GM19467 (cell line): ENCODE data around the gene RTL5.
"Not testable (repeated sequence)": the region's sequence is repeated elsewhere in the genome, so short reads cannot be mapped to it uniquely, and the experiment has no call there.

Experiments
- ATAC-seq: cut with Tn5 transposase; IDR thresholded peaks from one replicate; pipeline ENCODE4 v1.9.1; 2021; ENCODE audit warnings: mild to moderate bottlenecking, moderate library complexity; ENCODE audit not compliant: unreplicated experiment

The RTL5 gene

DNA sequence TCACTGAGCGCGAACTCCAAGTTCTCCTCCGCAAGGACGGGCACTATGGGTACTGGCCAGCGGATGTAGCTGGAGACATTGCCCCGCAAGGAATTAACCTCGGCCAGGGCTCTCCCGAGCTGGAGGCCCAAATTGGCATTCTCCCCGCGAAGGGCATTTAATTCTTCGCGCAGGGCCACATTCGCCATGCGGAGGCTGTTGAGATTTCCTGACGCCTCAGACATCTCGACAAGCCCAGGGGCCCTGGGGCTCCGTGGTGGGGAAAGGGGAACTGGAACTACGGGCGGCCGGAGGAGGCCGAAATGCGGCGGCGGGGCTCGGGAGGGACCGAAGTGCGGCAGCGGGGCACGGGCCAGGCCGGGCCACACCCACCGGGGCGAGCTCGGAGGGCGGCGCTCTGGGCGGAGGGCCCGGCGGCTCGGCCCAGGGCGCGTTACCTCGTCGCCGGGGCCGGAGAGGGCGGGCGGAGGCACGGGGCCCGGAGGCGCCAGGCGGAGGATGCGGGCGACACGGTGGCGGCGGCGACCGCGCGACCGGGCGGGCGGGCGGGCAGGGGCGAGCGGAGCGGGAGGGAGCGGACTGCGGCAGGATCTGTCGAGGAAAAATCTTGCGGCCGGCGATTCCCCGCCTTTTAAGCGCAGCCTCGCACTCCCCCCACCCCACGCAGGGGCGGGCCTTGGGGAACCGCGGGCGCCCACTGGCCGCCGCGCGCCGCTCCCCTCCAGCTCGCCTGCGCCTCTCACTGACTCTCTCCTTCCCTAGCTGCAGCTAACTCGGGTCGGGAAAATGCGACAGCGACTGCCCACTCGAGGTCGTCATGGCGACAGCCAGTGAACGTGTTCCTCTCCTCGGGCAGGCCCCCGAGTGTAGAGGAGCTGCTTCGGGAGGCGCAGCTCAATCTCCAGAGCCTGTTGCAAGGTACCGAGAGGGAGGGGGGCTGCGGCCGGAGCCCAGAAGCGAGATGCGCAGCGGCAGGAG is at the start of gene RTL5:
RTL5 (minus strand) TSS at position 599 of the 978 bp plus-strand sequence.
- ATAC-seq = peak; percentile 38

DNA sequence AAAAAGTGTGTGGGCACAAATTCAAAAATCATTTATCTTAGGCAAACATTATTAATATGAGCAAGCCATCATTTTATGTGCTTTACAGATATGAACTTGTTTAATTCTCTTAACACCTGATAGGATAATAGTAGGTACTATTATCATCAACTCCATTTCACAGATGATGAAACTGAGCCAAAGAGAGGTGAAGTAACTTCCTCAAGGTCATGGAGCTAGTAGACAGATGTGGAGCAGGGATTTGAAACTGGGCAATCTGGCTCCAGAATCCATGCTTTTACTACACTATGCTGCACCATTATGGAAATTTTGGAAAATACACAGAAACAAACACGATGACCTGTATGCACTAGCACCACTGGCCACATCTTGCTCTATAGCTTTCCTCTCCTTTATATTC is 48.8 kb upstream of the RTL5 start:
- no peak for ATAC-seq

DNA sequence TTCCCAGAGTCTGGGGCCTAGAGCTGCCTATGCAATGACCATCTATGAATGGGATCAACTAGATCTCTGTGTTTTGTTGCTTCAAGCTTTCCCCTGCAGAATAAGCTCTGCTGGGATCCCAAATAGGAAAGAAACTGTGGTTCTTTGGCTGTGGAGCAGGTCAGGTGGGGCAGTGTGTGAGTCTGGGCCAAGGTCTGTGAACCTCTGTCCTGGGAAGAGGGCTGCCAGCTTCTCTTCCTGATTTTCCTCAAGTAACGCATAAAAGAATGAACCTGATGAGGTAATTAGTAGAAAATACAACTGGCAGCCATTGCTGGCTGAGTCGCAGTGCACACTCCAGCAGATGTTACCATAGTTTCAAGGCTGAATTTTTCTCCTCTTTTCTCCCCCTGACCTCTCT is 45.3 kb upstream of the RTL5 start:
- ATAC-seq = no peak

DNA sequence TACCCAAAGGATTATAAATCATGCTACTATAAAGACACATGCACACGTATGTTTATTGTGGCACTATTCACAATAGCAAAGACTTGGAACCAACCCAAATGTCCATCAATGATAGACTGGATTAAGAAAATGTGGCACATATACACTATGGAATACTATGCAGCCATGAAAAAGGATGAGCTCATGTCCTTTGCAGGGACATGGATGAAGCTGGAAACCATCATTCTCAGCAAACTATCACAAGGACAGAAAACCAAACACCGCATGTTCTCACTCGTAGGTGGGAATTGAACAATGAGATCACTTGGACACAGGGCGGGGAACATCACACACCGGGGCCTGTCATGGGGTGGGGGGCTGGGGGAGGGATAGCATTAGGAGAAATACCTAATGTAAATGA is 44.6 kb upstream of the RTL5 start:
- not testable (repeated sequence) for ATAC-seq

DNA sequence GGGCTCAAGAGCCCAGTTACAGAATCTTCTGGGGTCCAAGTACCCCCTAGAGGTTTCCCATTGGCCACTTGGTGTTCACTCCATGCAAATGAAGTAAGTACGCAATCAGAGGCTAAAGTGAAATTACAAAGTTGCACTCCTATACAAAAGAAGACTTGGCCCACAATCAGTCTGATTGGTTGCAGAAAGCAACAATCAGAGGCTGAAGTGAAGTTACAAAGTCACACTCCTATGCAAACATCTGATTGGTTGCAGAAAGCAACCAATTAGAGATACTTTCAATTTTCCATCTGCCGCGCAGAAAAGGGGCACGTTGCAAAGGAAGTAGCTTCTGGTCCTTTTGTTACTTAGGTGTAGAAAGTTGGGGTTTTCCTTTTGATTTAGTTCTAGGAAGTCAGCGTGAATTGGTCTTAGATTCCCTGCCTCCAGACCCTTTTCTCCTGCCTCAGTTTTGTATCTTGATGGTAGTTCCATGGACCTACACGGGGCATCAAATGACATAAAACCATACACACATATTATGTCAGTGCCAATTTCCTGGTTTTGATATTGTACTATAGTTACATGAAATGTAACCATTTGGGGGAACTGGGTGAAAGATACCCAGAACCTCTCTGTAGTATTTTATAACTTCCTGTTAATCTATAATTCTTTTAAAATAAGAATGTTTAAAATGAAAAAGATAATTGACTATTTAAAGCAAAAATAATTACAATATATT is 37.5 kb upstream of the RTL5 start:
- no peak for ATAC-seq

DNA sequence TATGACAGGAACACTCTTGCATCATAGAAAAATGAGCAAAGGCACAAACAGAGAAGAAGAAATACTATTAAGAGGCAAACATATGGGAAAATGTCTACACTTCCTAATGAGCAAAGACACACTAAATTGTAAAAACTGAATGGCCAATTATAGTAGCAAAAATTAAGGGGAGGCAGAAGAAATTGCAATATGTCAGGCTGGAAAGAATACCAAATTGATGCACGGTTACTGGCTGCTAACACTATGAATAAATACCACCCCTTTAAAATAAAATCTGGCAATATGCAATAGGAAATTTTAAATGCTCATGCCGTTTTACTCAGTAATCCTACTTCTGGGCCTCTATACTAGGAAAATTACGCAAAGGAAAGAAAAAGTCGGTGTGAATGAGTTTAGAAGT is 33.8 kb upstream of the RTL5 start:
- no peak for ATAC-seq

DNA sequence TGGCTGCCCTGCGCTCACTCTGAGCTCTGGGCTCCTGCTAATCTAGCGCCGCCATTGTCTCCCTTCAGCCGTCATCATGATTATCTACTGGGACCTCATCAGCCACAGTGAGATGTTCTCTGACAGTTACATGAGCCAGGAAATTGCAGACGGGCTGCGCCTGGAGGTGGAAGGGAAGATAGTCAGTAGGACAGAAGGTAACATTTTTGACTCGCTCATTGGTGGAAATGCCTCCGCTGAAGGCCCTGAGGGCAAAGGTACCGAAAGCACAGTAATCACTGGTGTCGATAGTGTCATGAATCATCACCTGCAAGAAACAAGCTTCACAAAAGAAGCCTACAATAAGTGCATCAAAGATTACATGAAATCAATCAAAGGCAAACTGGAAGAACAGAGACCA is 28.1 kb upstream of the RTL5 start:
- ATAC-seq = no peak

DNA sequence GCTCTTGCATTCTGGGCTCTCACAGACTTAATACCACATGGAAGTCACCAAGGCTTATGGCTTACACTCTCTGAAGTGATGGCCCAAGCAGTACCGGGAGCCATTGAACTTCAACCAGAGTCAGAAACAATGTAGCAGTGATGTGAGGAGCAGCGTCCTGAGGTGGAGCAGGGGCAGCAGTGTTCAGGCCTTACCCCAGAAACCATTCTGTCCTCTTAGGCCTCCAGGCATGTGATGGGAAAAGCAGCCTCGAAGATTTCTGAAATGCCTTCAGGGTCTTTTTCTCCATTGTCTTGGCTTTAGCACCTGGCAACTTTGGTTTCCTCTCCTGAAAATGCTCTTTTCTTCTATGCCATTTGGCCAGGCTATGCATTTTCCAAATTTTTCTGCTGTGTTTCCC is 27.1 kb upstream of the RTL5 start:
- no peak for ATAC-seq

DNA sequence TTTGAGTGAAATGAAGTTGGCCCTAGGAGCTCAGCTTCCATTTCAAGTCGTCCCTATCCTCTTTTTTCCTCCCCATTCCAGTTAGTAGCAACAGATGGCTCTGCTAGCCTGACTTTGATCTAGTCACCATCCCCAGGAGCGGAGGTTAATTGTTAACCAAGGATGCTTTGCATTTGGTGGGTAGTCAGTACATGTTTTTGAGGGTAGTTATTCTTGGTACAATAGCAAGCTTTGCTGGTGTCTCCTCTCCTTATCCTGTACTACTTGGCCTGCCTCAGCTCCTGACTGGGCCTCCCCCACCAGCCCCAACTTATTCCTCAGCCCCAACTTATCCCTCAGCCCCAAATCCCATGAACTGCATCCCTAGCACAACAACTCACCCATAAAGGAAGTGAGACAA is 14.8 kb upstream of the RTL5 start:
- no peak for ATAC-seq

DNA sequence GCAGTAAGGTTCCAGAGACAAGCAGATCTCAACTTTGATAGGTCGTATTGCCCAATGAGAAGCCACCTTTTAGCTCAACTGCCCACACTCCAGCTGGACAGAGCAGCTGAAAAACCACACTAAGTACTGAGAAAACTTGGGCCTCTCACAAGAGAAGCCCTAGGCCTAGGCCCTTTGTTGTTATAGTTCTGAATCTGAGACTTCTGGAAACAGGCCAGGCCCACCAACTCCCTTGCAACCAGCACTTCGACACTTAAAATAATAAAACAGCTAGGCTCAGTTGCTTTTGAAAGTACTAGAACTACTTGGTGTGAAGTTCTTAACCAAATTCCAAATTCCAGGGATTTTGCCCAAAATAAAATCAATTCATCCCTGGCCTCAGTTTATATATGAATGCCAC is 13.5 kb upstream of the RTL5 start:
- ATAC-seq = no peak

DNA sequence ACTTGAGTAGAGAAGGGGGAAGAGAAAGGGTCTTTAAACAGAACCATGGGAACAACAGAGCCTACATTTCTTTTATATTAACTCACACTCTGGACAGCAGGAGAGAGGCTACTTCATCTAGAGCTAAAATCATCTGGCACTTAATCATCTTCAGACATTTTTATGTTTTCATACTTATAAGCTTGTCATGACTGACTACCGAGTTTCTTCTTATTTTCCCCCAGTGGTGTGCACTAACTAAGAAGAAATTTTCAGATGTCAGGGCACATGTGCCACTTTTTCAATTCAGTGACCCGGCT is 11.8 kb upstream of the RTL5 start:
- ATAC-seq = no peak

DNA sequence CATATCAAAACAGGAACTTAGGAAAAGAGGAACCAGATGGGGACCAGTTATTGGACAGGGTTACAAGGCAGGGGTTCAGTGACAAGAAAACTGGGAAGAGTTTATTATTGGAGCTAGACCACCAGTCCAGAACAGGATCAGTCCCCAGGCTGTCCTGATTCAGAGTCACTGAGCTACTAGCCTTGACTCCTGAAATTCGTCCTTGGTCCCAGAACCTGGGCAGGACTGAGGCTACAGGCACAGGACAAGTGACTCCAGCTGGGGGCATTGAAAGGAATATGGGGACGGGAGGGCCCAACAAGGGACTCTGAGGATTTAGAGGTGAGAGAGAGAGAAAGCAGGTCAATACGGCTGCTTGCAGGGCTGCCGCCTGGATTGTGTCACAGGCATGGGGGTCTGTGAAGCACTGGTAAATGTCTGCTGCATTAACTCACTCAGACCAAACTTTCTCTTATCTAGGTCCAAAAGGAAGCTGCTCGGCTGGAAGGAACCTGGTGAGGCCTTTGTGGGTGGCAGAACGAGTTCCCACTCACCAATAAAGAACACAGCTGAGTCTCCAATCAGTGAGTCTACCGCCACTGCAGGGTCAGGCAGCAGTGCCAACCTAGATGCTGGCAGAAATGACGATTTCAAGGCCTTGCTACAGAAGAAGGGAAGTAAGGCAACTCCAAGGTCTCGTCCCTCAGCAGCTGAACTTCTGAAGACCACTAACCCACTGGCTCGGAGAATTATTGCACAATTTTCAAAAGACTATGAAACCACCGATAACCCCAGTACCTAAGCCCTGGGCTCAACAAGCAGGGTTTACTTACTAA is 11.3 kb upstream of the RTL5 start:
- ATAC-seq = no peak

DNA sequence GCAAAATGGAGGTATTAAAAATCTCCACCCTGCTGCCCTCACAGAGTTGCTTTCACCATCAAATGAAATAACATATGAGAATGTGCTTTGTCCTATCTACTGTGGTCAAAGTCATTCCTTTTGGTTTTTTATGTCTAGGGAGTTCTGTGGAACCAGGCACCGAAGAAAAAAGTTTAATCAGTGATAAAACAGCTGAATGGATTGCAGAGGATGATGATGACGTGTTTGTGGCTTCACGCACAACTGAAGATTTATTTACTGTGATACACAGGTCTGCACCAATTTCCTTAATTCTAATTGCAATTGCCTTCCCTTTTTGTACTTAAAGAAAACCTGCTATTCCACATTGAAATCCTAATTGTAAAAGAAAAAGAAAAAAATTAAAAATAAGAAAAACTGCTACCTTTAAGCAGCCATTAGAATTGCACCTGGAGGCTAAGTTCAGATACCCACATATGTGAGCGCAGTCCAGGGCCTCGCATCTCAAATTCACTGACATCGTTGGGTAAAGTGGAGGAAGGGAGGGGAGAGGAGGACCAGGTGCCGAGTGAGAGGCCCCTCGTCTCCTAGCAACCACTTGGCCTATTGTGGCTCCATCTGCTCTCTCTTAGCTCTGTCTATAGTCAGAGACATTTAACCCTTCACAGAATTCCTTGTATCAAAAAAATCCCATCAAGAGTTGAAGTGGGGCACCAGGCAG is 10.5 kb upstream of the RTL5 start:
- ATAC-seq = no peak

DNA sequence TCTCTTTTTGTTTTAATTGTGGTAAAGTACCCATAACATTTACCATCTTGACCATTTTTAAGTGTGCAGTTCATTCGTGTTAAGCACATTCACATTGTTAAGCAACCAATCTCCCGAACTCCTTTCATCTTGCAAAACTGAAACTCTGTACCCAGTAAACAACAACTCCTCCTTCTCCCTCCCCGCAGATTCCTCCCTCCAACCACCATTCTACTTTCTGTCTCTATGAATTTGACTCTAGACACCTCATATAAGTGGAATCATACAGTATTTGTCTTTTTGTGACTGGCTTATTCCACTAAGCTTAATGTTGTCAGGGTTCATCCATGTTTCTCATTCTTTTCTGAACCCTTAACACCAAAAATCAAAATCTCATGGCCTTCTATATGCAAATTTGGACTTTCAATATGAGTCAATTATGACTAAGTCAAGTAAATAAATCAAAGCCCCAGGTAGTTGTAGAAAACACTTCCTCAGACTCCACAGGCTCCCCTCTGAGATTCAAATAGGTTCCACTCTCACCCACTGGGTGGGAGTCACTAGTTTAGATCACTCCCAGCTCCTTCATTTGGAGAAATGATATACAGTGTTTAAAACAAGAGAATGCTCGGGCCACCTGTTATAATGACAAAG is 9.8 kb upstream of the RTL5 start:
- no peak for ATAC-seq

DNA sequence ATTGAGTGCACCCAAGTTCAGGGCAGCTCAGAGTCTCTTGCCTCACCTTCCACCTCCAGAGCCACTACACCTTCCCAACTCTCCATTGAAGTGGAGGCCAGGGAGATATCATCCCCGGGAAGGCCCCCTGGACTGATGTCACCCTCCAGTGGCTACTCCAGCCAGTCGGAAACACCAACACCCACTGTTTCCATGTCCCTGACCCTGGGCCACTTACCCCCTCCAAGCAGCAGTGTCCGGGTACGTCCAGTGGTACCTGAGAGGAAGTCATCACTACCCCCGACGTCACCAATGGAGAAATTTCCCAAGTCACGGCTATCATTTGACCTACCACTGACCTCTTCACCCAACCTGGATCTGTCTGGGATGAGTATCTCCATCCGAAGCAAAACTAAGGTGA is 7.8 kb upstream of the RTL5 start:
- no peak for ATAC-seq

DNA sequence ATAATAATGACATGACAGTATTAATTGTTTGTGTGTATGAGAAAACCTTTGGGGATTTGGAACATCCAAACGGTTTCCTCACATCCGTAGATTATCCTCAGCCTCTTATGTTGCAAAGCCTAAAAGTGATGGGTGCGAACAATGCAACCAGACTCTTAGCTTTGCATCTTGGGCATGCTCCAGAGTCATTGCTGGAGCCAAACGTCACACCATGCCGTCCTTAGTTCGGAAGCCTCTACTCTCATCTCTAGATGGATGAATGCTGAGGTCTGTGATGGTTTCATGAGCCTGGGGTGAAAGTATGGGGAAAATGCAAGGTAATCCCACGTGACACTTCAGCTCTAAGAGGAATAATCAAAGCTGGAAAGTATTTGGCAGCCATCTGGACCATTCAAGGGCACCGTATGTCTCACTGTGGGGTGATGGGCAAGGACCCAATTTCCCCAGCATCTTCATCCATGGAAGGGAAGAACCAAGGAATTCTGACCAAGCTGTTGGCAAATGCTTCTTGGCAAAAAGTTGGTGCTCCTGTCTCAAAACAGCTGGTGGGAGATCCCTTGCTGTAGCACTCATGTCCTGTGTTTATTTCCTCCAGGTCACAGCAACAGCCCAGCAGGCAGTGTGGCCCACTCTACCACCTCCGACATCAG is 6.3 kb upstream of the RTL5 start:
- ATAC-seq = no peak

DNA sequence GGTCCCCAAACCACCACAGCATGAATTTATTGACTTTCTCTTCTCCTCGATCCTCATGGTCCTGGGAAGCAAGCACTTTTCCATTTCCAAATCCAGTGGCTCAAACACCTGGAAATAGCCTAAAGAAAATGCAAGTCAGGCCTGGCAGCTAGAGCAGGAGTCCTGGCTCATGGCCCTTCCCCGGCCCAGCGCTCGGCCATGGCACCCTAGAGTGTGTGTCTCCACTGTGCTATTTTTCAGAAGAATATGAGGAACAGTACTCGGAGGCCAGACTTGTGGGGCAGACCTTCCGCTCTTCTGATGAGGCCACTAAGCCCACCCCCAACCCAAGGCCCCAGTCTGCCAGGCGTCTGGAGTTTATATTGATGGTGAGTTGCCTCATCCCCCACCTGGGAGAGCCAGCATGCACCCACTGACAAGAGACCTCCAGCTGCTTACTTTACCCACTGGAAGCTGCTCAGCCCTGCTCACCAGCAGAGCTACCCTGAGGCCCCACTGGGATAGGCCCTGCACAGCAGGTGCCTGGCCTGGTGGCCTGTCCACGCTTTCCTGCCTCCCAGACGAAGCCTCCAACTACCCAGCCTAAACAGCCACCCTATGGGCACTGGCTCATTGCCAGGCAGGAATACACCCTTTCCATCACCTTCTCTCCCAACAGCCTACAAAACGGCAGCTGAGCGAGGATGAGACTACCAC is 2.3 kb upstream of the RTL5 start:
- ATAC-seq = no peak

DNA sequence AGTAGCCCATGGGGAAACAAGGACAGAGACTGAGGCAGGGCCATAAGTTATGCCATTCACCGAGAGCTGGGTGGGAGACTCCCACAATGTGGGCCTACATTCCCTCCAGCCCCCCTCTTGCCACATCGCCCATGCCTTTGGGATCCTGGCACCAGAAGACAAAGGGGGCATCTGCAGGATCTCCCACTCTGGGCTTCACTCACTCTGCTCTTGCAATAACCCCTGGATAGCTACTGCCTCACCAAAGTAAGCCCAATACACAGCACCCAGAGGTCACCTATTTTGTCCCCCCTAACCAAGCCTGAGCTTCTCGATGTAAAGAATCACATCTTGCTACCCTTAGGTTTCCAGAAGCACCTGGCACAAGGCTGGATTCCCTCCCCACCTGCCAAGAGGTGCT is 741 bp upstream of the RTL5 start:
- ATAC-seq = no peak

DNA sequence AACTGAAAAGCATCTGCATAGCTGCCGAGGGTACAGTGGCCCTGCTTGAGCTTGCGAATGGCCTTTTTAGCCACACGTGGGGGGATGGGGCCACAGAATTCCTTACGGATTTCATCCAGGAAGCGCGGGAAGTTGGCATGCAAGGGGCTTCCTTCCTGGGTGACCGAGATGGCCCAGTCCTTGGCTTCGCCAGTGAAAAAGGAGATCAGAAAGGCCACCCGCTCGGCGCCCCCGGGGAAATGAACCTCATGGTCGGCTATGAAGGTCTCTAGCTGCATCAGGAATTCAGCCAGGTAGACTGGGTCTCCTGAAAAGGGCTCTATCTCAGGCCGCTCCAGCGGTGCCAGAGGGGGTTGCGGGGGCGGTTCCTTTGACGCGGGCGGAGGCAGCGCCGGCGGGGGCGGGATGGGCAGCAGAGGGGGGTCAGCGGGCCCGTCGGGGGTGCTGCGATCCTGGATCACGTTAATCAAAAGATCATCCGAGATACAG is 909 bp downstream of the RTL5 start:
- ATAC-seq = no peak
